Stimulated activated CD8-positive, alpha-beta memory T cell treated with anti-CD3 and anti-CD28 coated beads, Interleukin-4, amount 100 ng/mL, for 1 hour (primary cell): ENCODE results near the gene FAM72C.
"Not testable (repeated sequence)": the region's sequence is repeated elsewhere in the genome, so short reads cannot be mapped to it uniquely, and the experiment has no call there.

Experiments used
- DNase-seq, 2 donors: peaks; one replicate each; pipeline ENCODE4 v3.0.0-alpha.2; 2020; ENCODE audit warnings: low read depth in 2 of 2, low spot score in 1 of 2

FAM72C gene

DNA sequence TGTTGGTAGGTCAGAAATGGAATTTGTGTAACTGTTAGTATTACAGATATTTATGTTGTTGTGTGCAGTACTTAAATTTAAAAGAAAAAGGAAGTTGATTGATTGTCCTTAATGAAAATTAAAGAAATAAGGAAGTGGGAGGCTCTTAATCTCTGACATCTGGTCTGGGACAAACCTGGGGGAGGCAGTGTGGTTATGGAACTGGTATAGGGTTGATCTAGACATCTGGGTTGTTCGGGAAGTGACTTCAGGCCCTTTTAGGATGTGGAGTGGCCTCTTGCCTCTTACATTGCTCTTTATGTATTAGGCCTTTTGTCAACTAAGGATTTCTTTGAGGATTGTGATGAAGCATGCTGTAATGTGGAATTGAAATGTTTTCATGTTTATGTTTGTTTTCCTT is 16.1 kb upstream of the FAM72C start:
- not testable (repeated sequence) for DNase-seq

DNA sequence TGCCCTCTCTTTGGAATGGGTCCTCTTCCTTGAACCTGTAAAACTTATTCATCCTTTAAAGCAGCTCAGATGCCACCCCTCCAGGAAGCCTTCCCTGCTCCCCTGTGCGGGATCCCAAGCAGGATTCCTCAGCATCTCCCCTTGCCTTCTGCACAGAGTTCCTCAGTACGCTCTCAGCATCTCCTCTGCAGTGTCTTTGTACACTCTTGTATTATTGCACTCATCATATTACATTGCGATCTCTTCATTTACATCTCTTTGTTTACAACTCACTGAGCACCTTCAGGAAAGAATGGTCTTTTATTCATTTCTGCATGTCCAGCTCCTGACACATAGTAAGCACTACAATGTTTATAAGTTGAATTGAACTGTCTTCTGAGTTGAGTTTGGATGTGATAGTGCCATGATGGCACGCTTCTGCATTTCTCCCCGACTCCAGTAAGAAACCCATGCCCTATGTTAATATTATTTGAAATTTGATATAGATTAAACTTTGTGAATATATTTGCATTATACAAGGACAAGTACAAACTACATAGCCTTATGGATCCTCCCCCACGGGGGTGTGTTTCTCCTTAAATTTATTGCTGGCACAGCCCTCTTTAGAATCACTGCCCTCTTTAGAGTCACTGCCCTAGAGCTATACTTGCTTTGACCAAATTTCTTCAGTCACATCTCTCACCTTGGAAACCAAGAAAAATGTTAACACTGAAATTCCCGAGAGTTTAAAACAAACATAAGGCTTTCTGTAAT is 13.1 kb upstream of the FAM72C start:
- DNase-seq = not testable (repeated sequence)

DNA sequence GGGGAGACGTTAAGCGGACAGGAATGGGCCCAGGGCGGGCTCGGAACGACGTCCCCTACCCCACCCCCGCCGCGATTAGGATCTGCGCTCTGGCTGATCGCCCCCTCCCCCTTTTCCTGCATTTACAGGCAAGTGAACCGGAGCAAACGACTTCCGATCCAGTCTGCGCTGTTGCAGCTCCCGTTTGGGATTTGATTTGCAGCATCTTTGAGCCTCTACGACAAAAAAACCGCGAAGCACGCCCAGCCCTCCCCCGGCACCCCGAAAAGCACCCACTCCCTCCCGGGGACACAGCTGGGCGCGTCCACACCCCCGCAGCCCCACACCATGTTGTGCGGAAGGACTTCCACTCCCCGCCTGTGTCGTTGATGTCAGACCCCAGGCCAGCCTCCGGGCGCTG is 2.6 kb upstream of the FAM72C start:
- not testable (repeated sequence) for DNase-seq

DNA sequence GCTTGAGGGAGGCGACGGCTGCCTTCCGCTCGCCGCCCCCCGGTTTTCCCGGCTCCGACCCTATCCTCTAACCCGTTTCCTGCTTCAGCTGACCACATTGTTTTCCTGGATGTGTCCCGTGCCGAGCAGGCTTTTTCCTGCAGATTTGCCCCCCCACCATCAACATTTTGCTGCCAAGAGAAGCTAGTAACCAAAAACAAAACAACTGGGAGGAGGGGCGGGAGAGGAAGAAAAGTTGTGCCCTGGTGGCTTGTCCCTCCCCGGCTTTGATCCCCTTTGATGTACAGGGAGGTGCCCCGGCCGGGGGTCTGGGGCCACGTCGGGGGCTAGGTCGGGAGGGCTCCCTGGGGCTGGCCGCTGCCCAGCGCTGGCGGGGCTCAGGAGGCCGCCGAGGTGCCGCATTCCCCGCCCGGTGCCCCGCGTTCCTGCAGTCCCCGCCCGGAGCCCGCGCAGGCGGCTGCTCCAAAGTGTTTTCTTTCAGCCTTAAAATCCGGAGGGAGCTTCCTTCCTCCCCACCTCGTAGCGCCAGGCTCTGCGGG is 2.2 kb upstream of the FAM72C start:
- DNase-seq = not testable (repeated sequence)

DNA sequence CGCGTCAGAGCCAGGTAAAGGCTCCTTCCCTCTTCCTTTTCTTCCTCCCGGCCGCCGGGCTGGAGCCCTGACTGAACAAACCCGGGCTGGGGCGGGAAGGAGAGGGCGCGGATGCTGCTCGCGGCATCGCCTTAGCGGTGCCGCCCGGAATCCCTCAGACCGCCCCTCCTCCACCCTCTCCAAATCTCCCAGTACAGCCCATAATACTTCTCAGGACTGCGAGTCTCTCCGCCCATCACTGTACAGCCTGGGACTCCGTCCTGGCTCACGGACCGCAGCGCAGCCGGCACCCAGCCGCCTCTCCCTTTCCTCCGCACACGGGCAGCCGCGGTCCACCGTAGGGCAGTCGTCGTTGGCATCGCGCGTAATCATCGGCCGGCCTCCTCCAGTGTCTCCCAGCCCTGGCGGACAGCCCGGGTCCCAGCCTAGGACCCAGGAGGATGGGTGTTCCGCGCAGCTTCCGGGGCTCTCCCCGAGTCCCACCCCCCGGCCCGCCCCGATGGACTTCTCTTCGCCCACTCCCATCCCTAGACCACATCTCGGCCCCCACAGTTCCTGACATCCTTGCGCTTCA is 1.1 kb upstream of the FAM72C start:
- not testable (repeated sequence) for DNase-seq

DNA sequence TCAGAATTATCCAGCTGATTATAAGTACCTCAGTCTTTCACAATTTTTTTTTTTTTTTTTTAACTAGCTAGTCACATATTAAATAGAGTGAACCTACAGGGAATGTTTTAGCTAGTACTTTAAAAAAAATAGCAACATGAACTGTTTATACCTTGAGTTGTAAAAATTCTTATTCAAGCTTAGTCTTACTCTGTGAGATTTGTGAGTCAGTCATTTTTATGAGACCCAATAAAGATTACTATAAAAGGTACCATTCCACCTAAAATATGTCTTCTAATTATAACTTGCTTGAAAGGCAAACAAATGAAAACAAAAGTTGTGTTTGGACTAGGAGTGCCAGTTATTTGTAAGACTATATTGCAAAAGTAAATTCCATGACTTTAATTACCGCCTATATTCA is 5.9 kb downstream of the FAM72C start:
- DNase-seq = not testable (repeated sequence)

DNA sequence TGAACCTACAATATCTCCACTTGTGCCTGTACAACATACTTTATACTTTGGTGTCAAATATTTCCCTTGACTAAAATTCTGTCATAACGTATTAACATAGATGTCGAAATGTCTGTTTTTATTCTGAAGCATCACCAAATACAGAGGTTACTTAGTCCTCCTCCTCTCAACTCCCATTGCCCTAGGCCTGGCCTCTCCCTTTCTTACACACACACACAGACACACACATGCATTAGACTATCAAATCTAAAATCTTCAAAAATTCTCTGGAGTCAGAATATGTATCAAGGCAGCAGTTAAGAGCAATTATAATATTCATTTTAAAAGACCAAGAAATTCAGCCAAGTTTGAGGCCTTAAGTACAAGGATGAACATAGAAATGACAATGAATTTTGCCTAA is 7.5 kb downstream of the FAM72C start:
- DNase-seq = not testable (repeated sequence)

DNA sequence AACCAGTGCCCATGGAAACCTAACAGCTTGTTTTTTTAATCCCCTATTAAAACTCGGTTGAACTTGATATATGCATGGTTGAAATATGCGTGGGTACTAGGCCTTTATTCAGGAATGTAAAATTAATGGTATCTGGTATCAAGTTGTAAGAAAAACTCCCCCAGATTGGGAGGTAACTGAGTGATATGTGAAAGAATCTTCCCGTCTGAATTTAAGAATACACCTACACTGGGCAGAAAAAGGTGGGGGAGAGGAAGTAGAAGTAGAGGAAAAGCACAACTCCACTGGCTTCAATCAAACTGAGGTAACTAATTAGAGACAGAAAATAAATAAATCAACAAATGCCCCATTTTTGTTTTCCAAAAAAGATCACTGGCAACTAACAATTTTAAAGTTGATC is 15.9 kb downstream of the FAM72C start:
- DNase-seq = not testable (repeated sequence)

DNA sequence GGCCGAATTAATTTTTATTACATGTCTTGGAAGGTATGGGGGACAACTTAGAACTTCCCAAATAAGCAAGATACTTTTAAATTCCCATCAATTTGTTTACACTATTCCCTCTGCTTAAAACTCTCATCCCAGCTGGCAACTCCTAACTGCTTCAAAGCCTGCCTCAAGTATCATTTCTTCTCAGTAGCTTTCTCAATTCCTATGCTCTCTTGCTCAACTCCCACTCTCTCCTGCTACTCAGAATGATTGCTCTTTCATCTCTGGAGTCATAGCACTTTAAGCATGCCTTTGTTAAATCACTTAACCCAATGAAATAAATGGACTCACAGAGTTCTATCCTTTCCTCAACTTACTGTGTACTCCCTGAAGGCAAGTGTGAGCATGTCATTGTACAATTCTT is 18.9 kb downstream of the FAM72C start:
- DNase-seq = not testable (repeated sequence)

DNA sequence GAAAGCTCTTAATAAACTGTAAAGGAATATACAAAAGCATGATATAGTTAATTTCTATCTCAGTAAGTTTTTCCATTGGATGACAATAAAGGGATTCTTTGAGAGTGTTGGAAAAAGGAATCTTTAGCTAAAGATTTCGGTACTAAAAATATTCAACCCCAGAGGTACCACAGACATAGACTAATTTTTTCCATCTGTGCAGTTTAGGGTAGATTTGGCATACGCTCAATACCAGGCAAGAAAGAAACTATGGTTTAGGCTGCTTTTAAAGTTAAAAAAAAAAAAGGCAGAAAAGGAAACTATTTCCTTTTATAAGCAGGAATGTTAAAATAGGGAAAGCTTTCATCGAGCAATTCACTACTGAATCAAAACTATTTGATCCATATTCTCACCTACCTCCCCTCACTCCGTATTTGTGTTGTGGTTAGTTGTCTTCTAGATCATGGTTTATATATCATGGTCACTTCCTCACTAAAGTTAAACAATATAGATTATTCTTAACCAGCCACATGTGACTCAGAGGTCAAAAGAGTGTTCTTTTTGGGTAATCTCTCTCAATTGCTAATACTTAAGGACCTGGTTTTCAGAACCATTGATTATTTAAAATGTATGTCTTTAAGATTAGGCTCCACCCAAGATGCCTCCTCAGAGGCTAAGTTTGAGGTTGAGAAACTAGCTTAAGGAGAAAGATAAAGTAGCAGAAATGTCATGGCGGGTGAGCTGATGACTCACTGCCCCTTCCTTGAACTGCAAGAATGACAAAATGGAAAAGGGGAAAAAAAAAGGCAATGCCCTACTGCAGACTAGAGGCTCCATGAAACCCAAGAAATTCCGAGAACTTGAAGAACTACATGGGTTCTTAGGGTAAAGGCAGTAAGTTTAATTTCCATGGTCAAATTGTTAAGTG is 20.0 kb downstream of the FAM72C start:
- not testable (repeated sequence) for DNase-seq

DNA sequence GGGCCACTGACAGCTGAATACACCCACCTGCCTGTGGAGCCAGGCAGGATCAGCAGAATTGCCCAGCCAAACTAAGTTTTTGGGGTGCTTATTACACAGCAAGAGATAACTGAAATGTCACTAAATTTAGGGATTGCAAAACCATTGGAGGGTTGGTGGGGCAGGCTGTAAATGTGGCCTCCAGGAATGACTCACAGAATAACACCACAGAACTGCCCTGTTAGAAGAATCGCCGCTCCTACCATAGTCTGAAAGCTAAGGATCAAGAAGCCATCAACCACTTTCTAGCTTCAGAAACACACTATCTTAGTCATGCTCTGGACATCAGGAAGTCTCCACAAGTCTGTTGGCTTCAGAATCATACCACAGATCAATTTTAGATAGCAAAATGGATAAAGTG is 24.0 kb downstream of the FAM72C start:
- not testable (repeated sequence) for DNase-seq

DNA sequence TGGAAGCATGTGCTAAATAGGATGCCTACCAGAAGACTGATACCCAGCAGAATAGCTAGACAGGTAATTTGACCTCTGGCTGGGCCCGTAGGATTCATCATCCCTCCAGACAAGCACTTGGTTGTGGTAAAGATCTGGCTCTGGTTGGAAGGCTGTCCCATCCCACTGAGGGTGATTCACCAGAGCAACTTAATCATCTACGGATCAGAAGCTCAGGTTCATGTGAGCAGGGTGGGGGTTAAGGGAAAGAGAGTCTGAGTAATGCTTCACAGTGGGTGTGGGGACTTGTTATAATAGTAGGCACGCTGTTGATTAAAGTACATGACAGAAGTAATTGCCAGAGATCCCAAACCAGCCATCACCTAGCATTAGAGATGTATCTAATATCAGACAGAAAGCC is 26.5 kb downstream of the FAM72C start:
- not testable (repeated sequence) for DNase-seq

DNA sequence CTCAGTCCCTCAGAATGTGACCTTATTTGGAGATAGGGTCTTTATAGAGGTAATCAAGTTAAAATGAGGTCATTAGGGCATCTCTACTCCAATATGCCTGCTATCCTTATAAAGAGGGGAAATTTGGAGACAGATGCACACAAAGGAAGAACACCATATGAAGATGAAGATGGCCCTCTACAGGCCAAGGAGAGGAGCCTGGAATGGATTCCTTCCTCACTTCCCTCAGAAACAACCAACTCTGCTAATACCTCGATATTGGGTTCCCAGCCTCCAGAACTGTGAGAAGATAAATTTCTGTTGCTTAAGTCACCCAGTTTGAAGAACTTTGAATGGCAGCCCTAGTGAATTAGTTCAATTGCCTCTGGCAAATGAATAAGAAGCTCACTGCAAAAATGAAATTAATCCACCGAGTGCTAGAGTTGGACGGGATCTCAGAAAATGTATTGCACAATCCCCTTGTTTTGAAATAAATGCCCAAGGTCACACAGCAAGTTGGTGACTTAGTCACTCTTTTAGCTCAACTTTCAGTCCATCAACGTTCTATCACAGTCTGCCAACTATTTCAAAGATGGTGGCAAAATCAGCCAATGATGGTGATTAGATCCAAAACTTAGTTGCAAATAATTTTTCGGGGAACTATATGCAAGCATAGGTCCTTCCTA is 27.1 kb downstream of the FAM72C start:
- DNase-seq = not testable (repeated sequence)

DNA sequence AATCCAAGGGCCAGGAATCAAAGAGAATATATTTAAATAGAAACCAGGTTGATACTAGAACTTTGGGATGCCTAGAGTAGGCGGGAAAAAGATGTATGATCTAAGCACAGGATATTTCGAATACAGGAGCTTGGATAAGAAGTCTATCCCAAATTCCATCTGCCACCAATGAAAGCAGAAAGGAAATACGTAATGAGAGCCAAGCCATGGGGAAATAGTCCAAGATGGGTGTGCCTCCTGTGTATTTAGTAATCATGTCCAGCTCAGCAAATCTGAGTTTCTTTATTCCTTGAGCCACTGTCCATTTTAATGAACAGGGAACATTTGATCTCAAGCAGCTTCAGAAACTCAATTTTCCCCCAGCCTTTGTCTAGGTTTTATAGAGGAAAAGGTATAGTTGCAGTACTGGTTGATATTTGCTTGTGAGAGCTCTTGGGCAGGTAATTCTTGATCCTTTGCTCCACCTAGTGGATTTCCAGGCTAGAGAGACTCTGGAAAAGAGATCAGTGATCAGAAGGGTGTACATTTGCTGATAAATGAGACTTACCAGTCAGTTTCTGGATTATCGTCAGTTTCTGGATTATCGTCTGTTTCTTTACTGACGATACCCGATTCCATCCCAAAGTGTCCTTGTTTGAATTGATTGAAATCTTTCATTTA is 28.3 kb downstream of the FAM72C start:
- DNase-seq = not testable (repeated sequence)

DNA sequence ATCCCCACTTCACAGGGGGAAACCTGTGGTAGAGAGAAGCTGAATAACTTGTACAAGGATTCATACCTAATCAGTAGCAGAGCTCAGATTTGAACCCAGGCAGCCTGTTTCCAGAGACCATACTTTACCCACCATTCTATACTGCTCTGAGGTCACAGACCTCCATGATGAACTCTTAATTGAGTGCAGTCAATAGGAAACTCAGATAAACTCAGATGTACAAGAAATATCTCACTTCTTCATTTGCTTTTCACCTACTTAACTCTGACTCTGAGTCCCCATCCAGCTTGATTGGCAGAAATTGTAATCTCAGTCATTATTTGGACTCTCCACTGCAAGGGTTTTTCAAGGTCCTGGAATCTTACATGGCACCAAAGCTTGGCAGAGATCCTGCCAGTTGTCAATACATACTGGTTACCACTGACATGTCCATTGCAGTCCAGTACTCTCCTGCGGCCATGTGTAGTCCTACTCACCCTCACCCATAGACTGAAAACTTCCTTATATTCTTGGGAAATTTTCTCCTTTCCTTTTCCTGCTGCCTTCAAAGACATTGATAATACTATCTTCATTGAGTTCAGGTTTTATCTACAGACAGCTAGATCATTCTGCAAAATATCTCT is 29.4 kb downstream of the FAM72C start:
- DNase-seq = not testable (repeated sequence)

DNA sequence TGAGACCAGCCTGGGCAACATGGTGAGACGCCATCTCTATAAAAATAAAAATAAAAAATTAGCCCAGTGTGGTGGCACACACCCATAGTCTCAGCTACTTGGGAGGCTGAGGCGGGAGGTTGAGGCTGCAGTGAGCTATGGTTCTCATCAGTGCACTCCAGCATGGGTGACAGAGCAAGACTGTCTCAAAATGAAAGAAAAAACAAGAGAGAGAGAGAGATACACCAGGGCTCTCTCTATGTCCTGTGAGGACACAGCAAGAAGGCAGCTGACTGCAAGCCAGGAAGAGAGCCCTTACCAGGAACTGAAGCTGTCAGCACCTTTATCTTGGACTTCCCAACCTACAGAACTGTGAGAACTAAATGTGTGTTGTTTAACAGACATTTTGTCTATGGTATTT is 32.1 kb downstream of the FAM72C start:
- DNase-seq = not testable (repeated sequence)

DNA sequence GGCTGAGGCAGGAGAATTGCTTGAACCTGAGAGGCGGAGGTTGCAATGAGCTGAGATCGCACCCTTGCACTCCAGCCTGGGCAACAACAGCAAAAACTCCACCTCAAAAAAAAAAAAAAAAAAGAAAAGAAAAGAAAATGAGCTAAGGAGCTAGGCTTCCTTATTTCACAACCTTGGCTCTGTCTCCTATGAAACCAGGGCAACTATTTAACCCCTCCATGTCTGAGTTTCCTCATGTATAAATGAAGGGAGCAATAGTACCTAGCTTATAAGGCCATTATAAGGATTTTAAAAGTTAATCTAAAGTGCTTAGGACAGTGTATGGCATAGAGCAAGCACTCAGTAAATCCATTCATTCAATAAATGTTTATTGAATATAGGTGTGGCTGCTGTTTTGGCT is 32.9 kb downstream of the FAM72C start:
- DNase-seq = not testable (repeated sequence)

DNA sequence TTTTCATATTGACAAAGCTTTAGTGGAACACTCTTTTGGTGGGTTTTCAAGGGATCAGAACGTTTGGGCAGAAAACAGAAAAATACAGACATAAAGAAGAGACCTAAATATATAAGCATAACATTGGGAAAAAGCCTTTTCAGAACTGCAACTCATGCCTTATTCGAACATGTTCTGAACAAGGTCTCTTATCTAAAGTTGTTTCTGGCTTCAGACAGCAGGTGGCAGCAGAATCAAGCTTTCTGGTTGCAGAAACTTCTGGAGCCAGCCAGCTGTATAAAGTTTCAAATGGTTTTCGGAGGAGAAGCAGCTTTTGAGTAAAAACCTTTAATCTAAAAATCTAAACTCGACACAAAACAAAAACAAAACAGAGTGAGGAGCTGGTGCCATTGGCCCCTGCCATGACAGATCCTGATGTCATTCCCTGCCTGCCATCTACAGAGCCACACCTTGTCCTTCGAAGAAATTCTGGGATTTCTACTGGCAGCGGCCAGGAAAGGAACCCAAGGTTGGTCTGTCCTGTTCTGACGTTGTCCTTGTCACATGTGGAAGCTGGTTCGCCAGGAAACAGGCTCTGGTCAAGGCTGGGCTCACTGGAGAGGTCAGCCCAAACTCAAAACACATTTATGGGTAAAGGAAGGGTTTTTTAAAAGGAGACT is 35.2 kb downstream of the FAM72C start:
- DNase-seq = peak in 1 of 2 donors; percentile 14

DNA sequence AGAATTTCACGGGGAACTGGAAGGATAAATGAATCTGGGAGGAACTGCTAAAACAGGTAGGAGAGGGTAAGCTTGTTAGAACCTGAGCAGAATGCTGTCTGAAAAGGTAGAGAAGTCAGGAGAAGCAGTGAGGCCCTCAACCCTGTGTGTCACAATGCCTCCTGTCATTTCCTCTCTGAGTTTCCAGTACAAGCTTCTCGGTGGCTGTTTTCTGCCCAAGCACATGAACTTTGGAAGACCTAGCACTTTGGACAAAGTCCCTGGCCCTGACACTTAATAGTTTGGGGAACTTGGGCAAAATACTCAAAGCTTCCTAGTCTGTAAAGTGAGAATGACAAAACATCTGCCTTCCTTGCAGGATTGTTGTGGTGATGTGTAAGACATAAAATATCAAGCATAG is 52.7 kb downstream of the FAM72C start:
- DNase-seq = not testable (repeated sequence)
